GM12878 (cell line): Measurements from ENCODE around the gene HAND2. TPM values are rescaled to one million over a fixed set of nuclear protein-coding genes. Genes with fewer than 3 reads are reported as not detected.

Source experiments
- CUX1 ChIP-seq: IDR thresholded peaks from 2 replicates; pipeline ENCODE4 v1.6.1; 2012; ENCODE audit warnings: improper control_type of control experiment, low read depth, low read length; ENCODE audit not compliant: insufficient replicate concordance
- IRF5 ChIP-seq: fragments of 450-650 bp; IDR thresholded peaks from 2 replicates; pipeline ENCODE4 v1.6.1; 2017; ENCODE audit warnings: borderline replicate concordance
- PBX3 ChIP-seq: IDR thresholded peaks from 2 replicates; pipeline ENCODE4 v1.6.1; 2011; ENCODE audit warnings: mild to moderate bottlenecking, low read depth, low read length, moderate library complexity; ENCODE audit not compliant: insufficient replicate concordance
- PRDM15 ChIP-seq: fragments of 450-650 bp; formaldehyde crosslinking; IDR thresholded peaks from 2 replicates; pipeline ENCODE4 v1.4.0; 2020; ENCODE audit warnings: mild to moderate bottlenecking, moderate library complexity
- SIN3A ChIP-seq: IDR thresholded peaks from 2 replicates; pipeline ENCODE4 v1.6.1; 2012; ENCODE audit warnings: low read depth, low read length, improper control_type of control experiment
- SPI1 ChIP-seq: IDR thresholded peaks from 2 replicates; pipeline ENCODE4 v1.6.1; 2011; ENCODE audit warnings: low read depth, mild to moderate bottlenecking, low read length, moderate library complexity, borderline replicate concordance; ENCODE audit not compliant: insufficient read depth
- TAF1 ChIP-seq: IDR thresholded peaks from 2 replicates; pipeline ENCODE4 v1.6.1; 2011; ENCODE audit warnings: mild to moderate bottlenecking, low read depth, low read length, borderline replicate concordance
- ZSCAN29 ChIP-seq: fragments of 450-650 bp; IDR thresholded peaks from 2 replicates; pipeline ENCODE4 v1.6.1; 2017; ENCODE audit warnings: mild to moderate bottlenecking, moderate library complexity
- polyA plus RNA-seq, 11 experiments: library from polyadenylated mRNA; depleted of rRNA in 4 of 11; unstranded in 6 of 11; stranded (reverse) in 5 of 11; fragments of >200 nt; fragmentation: Nextera tagmentation in 4 of 11; fragmentation: Illumina TruSeq in 1 of 11; extraction: Ambion mirVana in 4 of 11; extraction: Trizol in 1 of 11; gene quantifications; 1 replicate in 1 of 11; 2 replicates in 10 of 11; pipeline versions ENCODE4 v1.2.1 to v1.2.3, GENCODE V29; 2011 to 2016; ENCODE audit warnings: inconsistent platforms in 2 of 11, missing spikeins in 2 of 11, low read depth in 1 of 11
- total RNA-seq, 4 experiments: library from RNA; depleted of rRNA in 3 of 4; stranded (reverse); fragments of >200 nt in 3 of 4; fragmentation: Illumina TruSeq in 1 of 4; extraction: Trizol in 1 of 4; gene quantifications; 2 replicates each; pipeline versions ENCODE4 v1.2.1 to v1.2.3, GENCODE V29; 2013 to 2021

Gene HAND2
- total and polyA plus RNA-seq, 10 of the 15 experiments (the other 5 are each of a cell fraction or from before 2014, with no cell fraction given) = 0.09 TPM; not detected in 9

- TF ChIP-seq PBX3 = no peak
- no peak for TF ChIP-seq SIN3A
- no peak for TF ChIP-seq TAF1
- no peak for TF ChIP-seq SPI1
- no peak for TF ChIP-seq IRF5
- TF ChIP-seq ZSCAN29 = no peak
- TF ChIP-seq PRDM15 (CRISPR knock-in tag) = no peak
- TF ChIP-seq CUX1 = no peak
These were observed 25.9 kb downstream of the HAND2 start (continued) for GRCh38 chr4:173504181-173504503.
